Measurements from ENCODE around the gene EPS8L2. TPM values are rescaled to one million over a fixed set of nuclear protein-coding genes. Genes with fewer than 3 reads are reported as not detected.

The EPS8L2 gene
- total and polyA plus RNA-seq, 2 of the 4 experiments (the other 2 are of a cell fraction) = 17.2 to 39.4 TPM

DNA sequence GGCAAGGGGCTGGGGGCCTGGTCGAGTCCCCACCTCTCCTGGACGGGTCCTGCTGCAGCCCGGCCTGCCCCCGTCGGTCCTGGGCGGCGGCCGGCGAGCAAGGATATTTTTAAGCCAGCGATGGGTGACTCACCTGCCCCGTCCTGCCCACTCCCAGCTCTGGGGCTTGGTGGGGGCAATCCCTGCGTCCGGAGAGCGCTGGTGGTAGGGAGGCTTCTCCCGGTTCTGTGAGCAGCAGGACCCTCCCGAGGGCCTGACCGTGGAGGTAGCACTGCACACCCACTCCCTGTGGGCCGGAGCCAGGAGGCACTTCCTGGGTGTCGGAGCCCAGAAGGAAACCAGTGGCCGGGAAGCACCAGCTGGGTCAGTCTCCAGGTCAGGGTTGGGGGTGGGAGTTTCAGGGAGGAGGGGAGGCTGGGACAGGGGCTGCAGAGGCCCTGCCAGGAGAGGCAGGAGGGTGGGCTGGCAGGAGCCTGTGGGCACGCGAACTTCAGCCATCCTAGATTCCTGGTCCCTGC, 467 bp downstream of the EPS8L2 start:
- dilution Hi-C loops (cut with HindIII; ENCODE audit: low sequenced_read_pairs, unreplicated experiment) (no loop called here), intact Hi-C loops (cut with micrococcal nuclease) (no loop called here), in situ Hi-C loops (cut with MboI; ENCODE audit: low sequenced_read_pairs) (no loop called here)
- peak; percentile 36 for DNase-seq
- peak overlapping the region; percentile 83 for H3K4me2 ChIP-seq (ENCODE audit: low read depth, low read length)
- H3K4me3 ChIP-seq (ENCODE audit: insufficient read depth, low read depth, low read length) = peak overlapping the region; percentile 53
- H2BK15ac ChIP-seq (ENCODE audit: low read depth, low read length) = peak overlapping the region; percentile 86; the same call in 1 of the 3 replicates
- peak overlapping the region; percentile 86 for H2AK9ac ChIP-seq (replicated peaks; ENCODE audit: low read depth, low read length, poor library complexity)
- H3K23ac ChIP-seq (ENCODE audit: low read depth, low read length) = peak overlapping the region; percentile 76
- H3K4ac ChIP-seq (ENCODE audit: low read depth, low read length) = peak overlapping the region; percentile 91
- peak overlapping the region; percentile 51 for H2BK120ac ChIP-seq (ENCODE audit: low read depth, low read length)
- H4K8ac ChIP-seq (ENCODE audit: low read depth in 2 of 2, low read length in 2 of 2) = peak overlapping the region; percentile 88 to 95
- H3K18ac ChIP-seq (ENCODE audit: low read depth, low read length) = peak overlapping the region; percentile 21
- peak overlapping the region; percentile 93 for H4K91ac ChIP-seq (ENCODE audit: insufficient read depth, low read depth, low read length)
- no peaks in the 10 kb centered on the region for H3K27me3 ChIP-seq (ENCODE audit: control insufficient read depth, insufficient read depth, low read length)
- H3K79me1 ChIP-seq (ENCODE audit: low read depth in 1 of 2, low read length in 2 of 2) = peaks cover 0 to 52% of the 10 kb centered on the region in 2 experiments
- peaks cover 13% of the 10 kb centered on the region for H3K9me1 ChIP-seq (ENCODE audit: insufficient read depth, low read length)
- 50% methylated on average over 2 of the region's 22 CpGs; no CpG with 5 or more reads in 1 of the 2 experiments for WGBS, 2 experiments (ENCODE audit: extremely low coverage in 2 of 2, insufficient read length in 1 of 2)
- ChIA-PET POLR2A (ENCODE audit: unreplicated experiment) (no interaction called here), CTCF (interaction anchor here (1.1 kb wide), 1 partner anchor 20 kb away, joined by 4 read pairs; no protein-coding TSS in a partner anchor)
- BruUV-seq (replicated peaks) = no TSS peak
- H3K9ac ChIP-seq (ENCODE audit: low read depth, low read length) = peak overlapping the region; percentile 58
- peak overlapping the region; percentile 92 for H2AFZ ChIP-seq (replicated peaks; ENCODE audit: low read length, poor library complexity)
- 0 out of 2 replicates have a peak overlapping the region, but pooled peaks have one; percentile 34 for H2BK20ac ChIP-seq (ENCODE audit: low read depth, low read length)
- H2BK5ac ChIP-seq (ENCODE audit: low read depth, low read length, poor library complexity, severe bottlenecking) = peak overlapping the region; percentile 51
- ATAC-seq (ENCODE audit: low read depth) = peak; percentile 59
- H3K36me3 ChIP-seq (ENCODE audit: control insufficient read depth, insufficient read depth, low read length) = peaks cover 12% of the 10 kb centered on the region; the same call in 1 of the 2 replicates
- H2AK5ac ChIP-seq (ENCODE audit: low read depth, low read length) = peak overlapping the region; percentile 98
- H3K4me1 ChIP-seq (ENCODE audit: control insufficient read depth, insufficient read depth, low read length) = peaks cover 21% of the 10 kb centered on the region
- peak overlapping the region; percentile 74 for H4K5ac ChIP-seq (ENCODE audit: low read depth, low read length)
- H3K14ac ChIP-seq (replicated peaks; ENCODE audit: low read depth, low read length) = peak overlapping the region; percentile 98
- H3K9me3 ChIP-seq (ENCODE audit: control insufficient read depth, insufficient read depth, low read length) = no peaks in the 10 kb centered on the region
- TF ChIP-seq MAFK (IDR thresholded peaks at IDR 0.05; ENCODE audit: low read depth, low read length) (no peak), USF2 (IDR thresholded peaks at IDR 0.05; ENCODE audit: low read depth, low read length) (no peak), MXI1 (IDR thresholded peaks at IDR 0.05; ENCODE audit: borderline replicate concordance, low read depth, low read length) (no peak), MAZ (IDR thresholded peaks at IDR 0.05; ENCODE audit: borderline replicate concordance, low read depth, low read length) (peak; percentile 73; the same call in 1 of the 2 replicates), FOS (IDR thresholded peaks at IDR 0.05; ENCODE audit: low read depth, low read length) (0 out of 2 replicates have a peak, but pooled peaks have one; percentile 24)
- H3K27ac ChIP-seq (ENCODE audit: insufficient read depth, low read length) = peak overlapping the region; percentile 48
- H3K56ac ChIP-seq (ENCODE audit: extremely low read depth, insufficient read depth, low read length) = peak overlapping the region; percentile 35
- no peaks in the 10 kb centered on the region for H4K20me1 ChIP-seq (ENCODE audit: insufficient read depth, low read length)
